SU-DHL-6 (cell line): ENCODE data around the gene SGPL1.

Experiments
- H2AFZ ChIP-seq: fragments of 200-600 bp; sonication (generic); 2 replicates; pipeline ENCODE4 v1.6.1; 2014; ENCODE audit warnings: low read depth, mild to moderate bottlenecking, moderate library complexity, mixed read lengths, antibody characterized with exemption, low read length; ENCODE audit not compliant: severe bottlenecking
- H3F3A ChIP-seq: fragments of 200-600 bp; shearing (Covaris generic); 2 replicates; pipeline ENCODE4 v1.6.0; 2016; ENCODE audit warnings: antibody characterized with exemption, mild to moderate bottlenecking; ENCODE audit not compliant: insufficient read depth
- H3K27ac ChIP-seq: fragments of 200-600 bp; sonication (generic); 2 replicates; pipeline ENCODE4 v1.5.1; 2016; ENCODE audit warnings: low read depth, mild to moderate bottlenecking, low read length, moderate library complexity, mixed read lengths
- H3K27me3 ChIP-seq: fragments of 200-600 bp; sonication (generic), shearing (Covaris generic); 2 replicates; pipeline ENCODE4 v1.6.0; 2014; ENCODE audit warnings: mild to moderate bottlenecking, low read length
- H3K36me3 ChIP-seq: fragments of 200-600 bp; sonication (generic); 2 replicates; pipeline ENCODE4 v1.6.1; 2014; ENCODE audit warnings: mild to moderate bottlenecking, low read length, mixed read lengths
- H3K4me2 ChIP-seq: fragments of 300-600, 200-600 bp; shearing (Covaris generic), sonication (generic); 2 replicates; pipeline ENCODE4 v1.6.0; 2014; ENCODE audit warnings: low read length, low read depth, mild to moderate bottlenecking; ENCODE audit not compliant: poor library complexity, severe bottlenecking
- H3K4me3 ChIP-seq: fragments of 200-600 bp; sonication (generic); 2 replicates; pipeline ENCODE4 v1.5.1; 2014; ENCODE audit warnings: antibody characterized with exemption, low read length, mild to moderate bottlenecking, mixed read lengths; ENCODE audit not compliant: insufficient read depth, poor library complexity, severe bottlenecking
- H3K79me2 ChIP-seq: fragments of 200-600 bp; sonication (generic); 2 replicates; pipeline ENCODE4 v1.6.1; 2014; ENCODE audit warnings: mild to moderate bottlenecking, low read length, moderate library complexity; ENCODE audit not compliant: insufficient read depth
- H3K9ac ChIP-seq: fragments of 200-600 bp; sonication (generic); 2 replicates; pipeline ENCODE4 v1.7.0; 2014; ENCODE audit warnings: mild to moderate bottlenecking, low read length
- H3K9me2 ChIP-seq: fragments of 200-600 bp; sonication (generic); replicated peaks from 2 replicates; pipeline ENCODE4 v1.6.1; 2014; ENCODE audit warnings: low read length; ENCODE audit not compliant: insufficient read depth
- H3K9me3 ChIP-seq: fragments of 200-600 bp; sonication (generic); 2 replicates; pipeline ENCODE4 v1.6.1; 2014; ENCODE audit warnings: low read length, mixed read lengths; ENCODE audit not compliant: insufficient read depth
- H4K20me1 ChIP-seq: fragments of 200-600 bp; sonication (generic); 2 replicates; pipeline ENCODE4 v1.6.1; 2014; ENCODE audit warnings: low read depth, mild to moderate bottlenecking, antibody characterized with exemption, low read length, moderate library complexity, mixed read lengths
- EZH2phosphoT487 ChIP-seq: fragments of 200-600 bp; sonication (generic), shearing (Covaris generic); conservative IDR thresholded peaks from 2 replicates; pipeline ENCODE4 v1.6.1; 2018; ENCODE audit warnings: mild to moderate bottlenecking, antibody characterized with exemption, low read length, moderate library complexity, mixed read lengths
- TF ChIP-seq, protein P1 (sequence below): fragments of 200-600 bp; sonication (generic); IDR thresholded peaks from one replicate; pipeline ENCODE4 v1.5.1; 2017; ENCODE audit warnings: antibody characterized with exemption, mild to moderate bottlenecking, low read length, moderate library complexity; ENCODE audit not compliant: insufficient read depth, poor library complexity, severe bottlenecking

The SGPL1 gene

DNA sequence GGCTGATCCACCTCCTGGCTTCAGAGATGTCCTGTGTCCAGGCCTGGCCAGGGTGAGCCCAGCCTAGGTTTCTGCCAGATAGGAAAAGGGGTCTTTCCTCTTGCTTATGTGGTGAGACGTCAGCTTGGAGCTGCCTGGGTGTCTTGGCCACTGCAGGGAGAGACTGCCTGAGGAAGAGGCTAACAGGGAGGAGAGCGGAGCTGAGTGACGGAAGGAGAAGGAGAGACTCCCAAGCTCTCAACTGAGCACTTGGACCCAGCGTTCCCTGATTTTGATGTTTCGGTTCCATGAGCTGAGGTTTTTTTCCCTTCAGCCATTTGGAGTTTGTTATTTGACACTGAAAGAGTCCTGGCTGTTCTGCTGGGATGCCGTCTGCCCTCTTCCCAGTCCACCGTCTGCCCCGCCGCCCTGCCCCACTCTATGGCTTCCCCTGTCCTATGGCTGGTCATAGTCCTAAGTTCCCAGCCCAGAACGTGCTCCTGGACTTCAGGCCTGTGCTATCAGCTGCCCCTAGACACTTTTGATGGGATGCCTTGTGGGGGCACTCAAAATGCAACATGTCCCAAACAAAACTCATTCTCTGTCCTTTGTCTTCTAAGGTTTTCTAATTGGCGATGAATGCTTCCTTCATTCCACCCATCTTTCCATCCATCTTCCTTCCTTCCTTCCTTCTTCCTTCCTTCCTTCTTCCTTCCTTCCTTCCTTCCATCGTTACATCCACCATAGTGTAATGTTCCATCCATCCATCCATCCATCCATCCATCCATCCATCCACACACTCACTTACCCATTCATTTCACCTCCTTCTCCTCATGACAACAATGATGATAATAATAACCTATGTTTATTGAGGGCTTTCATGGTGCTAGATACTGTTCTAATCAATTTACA is 92.9 kb downstream of the SGPL1 start:
- no peaks in the 10 kb centered on the region for H3K27me3 ChIP-seq
- H3K9ac ChIP-seq = no peak overlapping the region
- H3K9me3 ChIP-seq = no peaks in the 10 kb centered on the region
- no peak overlapping the region for H3K4me3 ChIP-seq
- no peak overlapping the region for H2AFZ ChIP-seq
- no peaks in the 10 kb centered on the region for H3F3A ChIP-seq
- H3K36me3 ChIP-seq = no peaks in the 10 kb centered on the region
- H3K79me2 ChIP-seq = no peaks in the 10 kb centered on the region
- no peaks in the 10 kb centered on the region for H3K9me2 ChIP-seq
- TF ChIP-seq, protein P1, sequence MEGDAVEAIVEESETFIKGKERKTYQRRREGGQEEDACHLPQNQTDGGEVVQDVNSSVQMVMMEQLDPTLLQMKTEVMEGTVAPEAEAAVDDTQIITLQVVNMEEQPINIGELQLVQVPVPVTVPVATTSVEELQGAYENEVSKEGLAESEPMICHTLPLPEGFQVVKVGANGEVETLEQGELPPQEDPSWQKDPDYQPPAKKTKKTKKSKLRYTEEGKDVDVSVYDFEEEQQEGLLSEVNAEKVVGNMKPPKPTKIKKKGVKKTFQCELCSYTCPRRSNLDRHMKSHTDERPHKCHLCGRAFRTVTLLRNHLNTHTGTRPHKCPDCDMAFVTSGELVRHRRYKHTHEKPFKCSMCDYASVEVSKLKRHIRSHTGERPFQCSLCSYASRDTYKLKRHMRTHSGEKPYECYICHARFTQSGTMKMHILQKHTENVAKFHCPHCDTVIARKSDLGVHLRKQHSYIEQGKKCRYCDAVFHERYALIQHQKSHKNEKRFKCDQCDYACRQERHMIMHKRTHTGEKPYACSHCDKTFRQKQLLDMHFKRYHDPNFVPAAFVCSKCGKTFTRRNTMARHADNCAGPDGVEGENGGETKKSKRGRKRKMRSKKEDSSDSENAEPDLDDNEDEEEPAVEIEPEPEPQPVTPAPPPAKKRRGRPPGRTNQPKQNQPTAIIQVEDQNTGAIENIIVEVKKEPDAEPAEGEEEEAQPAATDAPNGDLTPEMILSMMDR = no peak
- no peak for TF ChIP-seq EZH2phosphoT487
- no peaks in the 10 kb centered on the region for H4K20me1 ChIP-seq
- H3K4me2 ChIP-seq = no peak overlapping the region
- H3K27ac ChIP-seq = no peak overlapping the region

DNA sequence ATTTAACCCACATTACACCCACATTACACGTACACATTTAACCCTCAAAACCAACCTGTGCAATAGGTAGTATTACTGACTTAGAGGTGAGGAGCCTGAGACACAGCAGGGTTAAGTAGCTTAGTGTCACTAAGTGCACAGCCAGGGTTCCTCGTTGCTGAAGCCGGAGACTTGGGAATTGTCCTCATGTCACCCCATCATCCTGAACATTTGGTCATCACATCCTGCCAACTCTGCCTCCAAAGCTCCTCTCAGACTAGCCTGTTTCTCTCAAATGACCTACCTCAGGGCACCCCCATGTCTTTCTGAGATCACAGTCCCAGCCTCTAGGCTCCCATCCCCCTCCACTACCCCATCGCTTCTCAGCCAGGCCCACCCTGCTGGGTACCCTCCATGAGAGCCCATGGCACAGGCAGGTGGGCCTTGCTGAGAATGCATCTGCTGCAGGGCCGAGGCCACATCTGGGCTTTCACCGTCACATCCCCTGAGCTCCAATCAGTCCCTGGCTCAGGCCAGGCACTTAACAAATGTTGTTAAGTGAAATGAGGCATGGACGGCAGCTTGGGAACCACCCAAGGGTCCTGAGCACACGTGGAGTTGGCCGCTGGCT is 93.7 kb downstream of the SGPL1 start:
- no peak overlapping the region for H3K4me3 ChIP-seq
- no peak for TF ChIP-seq EZH2phosphoT487
- TF ChIP-seq, protein P1 = no peak
- no peak overlapping the region for H2AFZ ChIP-seq
- H3K9ac ChIP-seq = no peak overlapping the region
- no peaks in the 10 kb centered on the region for H3F3A ChIP-seq
- H3K79me2 ChIP-seq = no peaks in the 10 kb centered on the region
- H4K20me1 ChIP-seq = no peaks in the 10 kb centered on the region
- H3K9me3 ChIP-seq = no peaks in the 10 kb centered on the region
- no peaks in the 10 kb centered on the region for H3K36me3 ChIP-seq
- no peak overlapping the region for H3K4me2 ChIP-seq
- H3K27me3 ChIP-seq = no peaks in the 10 kb centered on the region
- H3K27ac ChIP-seq = no peak overlapping the region
- no peaks in the 10 kb centered on the region for H3K9me2 ChIP-seq

DNA sequence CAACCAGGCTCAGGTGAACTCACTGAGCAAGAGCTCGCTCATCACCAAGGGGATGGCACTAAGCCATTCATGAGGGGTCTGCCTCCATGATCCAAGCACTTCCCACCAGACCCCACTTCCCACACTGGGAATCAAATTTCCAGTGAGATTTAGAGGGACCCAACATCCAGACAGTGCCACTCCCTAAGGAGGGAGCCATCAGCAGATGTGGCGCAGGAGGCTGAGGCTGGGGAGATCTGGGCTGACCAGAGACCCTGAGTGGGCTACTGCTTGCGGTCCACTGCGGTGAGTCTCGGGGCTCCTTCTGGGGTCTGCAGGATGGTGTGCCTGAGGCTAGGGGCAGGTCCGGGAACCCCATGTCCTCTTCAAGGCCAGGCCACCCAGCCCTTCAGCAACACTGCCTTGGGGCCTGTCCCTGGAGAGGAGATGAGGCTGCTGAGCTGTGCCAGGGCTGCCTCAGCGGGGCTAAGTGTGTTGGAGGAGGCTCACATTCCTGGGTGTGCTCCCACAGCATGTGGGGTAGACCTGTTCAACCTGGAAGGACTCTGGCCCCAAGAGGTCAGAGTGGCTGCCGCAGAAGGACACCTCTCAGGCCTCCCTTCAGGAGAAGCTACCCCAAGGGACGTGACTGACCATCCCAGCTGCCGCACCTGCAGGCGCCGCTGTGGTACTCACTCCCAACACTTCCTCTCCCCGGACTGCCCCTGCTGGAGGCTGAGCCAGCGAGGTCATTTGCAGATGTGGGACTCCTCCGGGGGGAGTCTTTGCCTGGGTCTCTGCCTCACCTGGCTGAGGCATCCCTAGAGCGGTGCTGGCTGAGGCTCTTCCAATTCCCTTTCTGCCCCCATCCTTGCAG is 95.0 kb downstream of the SGPL1 start:
- H2AFZ ChIP-seq = no peak overlapping the region
- no peaks in the 10 kb centered on the region for H3K9me3 ChIP-seq
- H3K9me2 ChIP-seq = no peaks in the 10 kb centered on the region
- H3K27ac ChIP-seq = no peak overlapping the region
- H4K20me1 ChIP-seq = no peaks in the 10 kb centered on the region
- no peaks in the 10 kb centered on the region for H3K79me2 ChIP-seq
- H3K4me2 ChIP-seq = no peak overlapping the region
- H3K36me3 ChIP-seq = no peaks in the 10 kb centered on the region
- no peaks in the 10 kb centered on the region for H3K27me3 ChIP-seq
- H3F3A ChIP-seq = no peaks in the 10 kb centered on the region
- H3K9ac ChIP-seq = no peak overlapping the region
- TF ChIP-seq EZH2phosphoT487 = no peak
- TF ChIP-seq, protein P1 = no peak
- H3K4me3 ChIP-seq = no peak overlapping the region
